Jurkat, Clone E6-1 (cell line): ENCODE results near the gene AHRR.
"Not testable (repeated sequence)": the region's sequence is repeated elsewhere in the genome, so short reads cannot be mapped to it uniquely, and the experiment has no call there.

ENCODE experiments used
- DNase-seq: peaks from one replicate; pipeline ENCODE4 v3.0.0-alpha.2; 2011; ENCODE audit warnings: low read depth, low spot score
- H3K4me3 ChIP-seq: 2 replicates; pipeline ENCODE4 v1.5.1; 2011; ENCODE audit warnings: mild to moderate bottlenecking, low read length, control low read depth, moderate library complexity

The AHRR gene

GRCh38 chr5:400282-401145, 79.0 kb downstream of the AHRR start:
- no peak for DNase-seq
- no peak overlapping the region for H3K4me3 ChIP-seq

- no peak for DNase-seq
- H3K4me3 ChIP-seq: no peak overlapping the region
These were observed 79.9 kb downstream of the AHRR start for GRCh38 chr5:401146-402034.

GRCh38 chr5:402219-402614, 80.7 kb downstream of the AHRR start:
- not testable (repeated sequence) for DNase-seq, H3K4me3 ChIP-seq

GRCh38 chr5:402615-403359, 81.3 kb downstream of the AHRR start:
- H3K4me3 ChIP-seq: no peak overlapping the region
- no peak for DNase-seq

GRCh38 chr5:403995-404394, 82.5 kb downstream of the AHRR start:
- H3K4me3 ChIP-seq: no peak overlapping the region
- no peak for DNase-seq

- DNase-seq: no peak
- no peak overlapping the region for H3K4me3 ChIP-seq
These were observed 83.2 kb downstream of the AHRR start for GRCh38 chr5:404666-405241.

- no peak for DNase-seq
- no peak overlapping the region for H3K4me3 ChIP-seq
These were observed 83.9 kb downstream of the AHRR start for GRCh38 chr5:405421-405820.

GRCh38 chr5:406041-406440, 84.5 kb downstream of the AHRR start:
- DNase-seq: no peak
- H3K4me3 ChIP-seq: no peak overlapping the region

- H3K4me3 ChIP-seq: no peak overlapping the region
- DNase-seq: no peak
These were observed 85.5 kb downstream of the AHRR start for GRCh38 chr5:407051-407450.

GRCh38 chr5:407801-408268, 86.3 kb downstream of the AHRR start:
- DNase-seq: no peak

GRCh38 chr5:410911-411517, 89.5 kb downstream of the AHRR start:
- no peak for DNase-seq
- H3K4me3 ChIP-seq: no peak overlapping the region

More at GRCh38 chr5:407801-408268, 86.3 kb downstream of the AHRR start:
- H3K4me3 ChIP-seq: no peak overlapping the region

GRCh38 chr5:411728-412127, 90.2 kb downstream of the AHRR start:
- H3K4me3 ChIP-seq: no peak overlapping the region
- DNase-seq: no peak

- DNase-seq, H3K4me3 ChIP-seq: not testable (repeated sequence)
These were observed 93.7 kb downstream of the AHRR start for GRCh38 chr5:414991-415927.

- no peak for DNase-seq
- no peak overlapping the region for H3K4me3 ChIP-seq
These were observed 94.6 kb downstream of the AHRR start for GRCh38 chr5:415928-416635.

- H3K4me3 ChIP-seq: no peak overlapping the region
- no peak for DNase-seq
These were observed 95.1 kb downstream of the AHRR start for GRCh38 chr5:416636-416960.

- no peak for DNase-seq
- no peak overlapping the region for H3K4me3 ChIP-seq
These were observed 96.0 kb downstream of the AHRR start for GRCh38 chr5:417301-418161.
